Stimulated activated CD4-positive, alpha-beta T cell treated with anti-CD3 and anti-CD28 coated beads, Interleukin-15, amount 100 ng/mL, for 24 hours (primary cell): ENCODE data around the gene RAG2.

Experiments used
- DNase-seq: peaks from one replicate; pipeline ENCODE4 v3.0.0-alpha.2; 2020

The RAG2 gene

DNA sequence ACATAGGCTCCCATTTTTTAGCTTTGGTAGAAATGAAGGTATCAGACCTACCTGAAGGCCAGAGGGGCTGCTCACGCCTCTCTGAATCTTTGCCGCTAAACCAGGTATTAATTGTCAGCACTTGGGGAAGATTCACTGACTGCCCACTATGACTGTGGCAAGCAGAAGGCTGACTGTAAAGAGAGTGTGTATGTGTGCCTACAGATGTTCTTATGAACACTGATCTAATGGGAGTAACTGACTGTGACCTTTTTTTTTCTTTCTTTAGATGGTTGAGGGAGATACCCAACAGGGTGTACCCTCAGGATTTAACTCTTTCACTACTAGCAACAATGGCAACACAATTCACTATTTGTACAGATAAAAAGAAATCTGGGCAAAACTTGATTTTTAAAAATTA is at the start of gene RAG2:
Gene RAG2, minus strand, starts transcription at position 186 of the 400 bp plus-strand sequence. CDS start 4,068 bp downstream, outside the sequence.
- DNase-seq = no peak

DNA sequence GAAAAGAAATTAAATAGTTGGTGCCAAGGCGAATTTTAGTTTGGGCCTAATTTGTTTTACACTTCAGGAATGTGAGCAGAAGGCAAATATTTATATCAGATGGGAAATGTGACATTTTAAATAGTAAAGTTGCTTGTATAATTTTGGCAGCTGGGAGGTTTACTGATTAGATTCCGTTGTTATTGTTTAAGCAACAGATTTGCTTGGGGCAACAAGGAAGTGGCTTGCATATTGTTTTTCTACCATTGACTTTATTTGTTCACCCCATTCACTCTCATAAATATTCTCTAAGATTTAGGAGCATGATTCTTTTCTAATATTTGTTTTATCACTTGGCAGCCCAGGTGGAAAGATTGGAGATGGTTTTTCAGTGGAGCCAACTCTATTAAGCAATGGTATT is 40.5 kb upstream of the RAG2 start:
- DNase-seq = no peak

DNA sequence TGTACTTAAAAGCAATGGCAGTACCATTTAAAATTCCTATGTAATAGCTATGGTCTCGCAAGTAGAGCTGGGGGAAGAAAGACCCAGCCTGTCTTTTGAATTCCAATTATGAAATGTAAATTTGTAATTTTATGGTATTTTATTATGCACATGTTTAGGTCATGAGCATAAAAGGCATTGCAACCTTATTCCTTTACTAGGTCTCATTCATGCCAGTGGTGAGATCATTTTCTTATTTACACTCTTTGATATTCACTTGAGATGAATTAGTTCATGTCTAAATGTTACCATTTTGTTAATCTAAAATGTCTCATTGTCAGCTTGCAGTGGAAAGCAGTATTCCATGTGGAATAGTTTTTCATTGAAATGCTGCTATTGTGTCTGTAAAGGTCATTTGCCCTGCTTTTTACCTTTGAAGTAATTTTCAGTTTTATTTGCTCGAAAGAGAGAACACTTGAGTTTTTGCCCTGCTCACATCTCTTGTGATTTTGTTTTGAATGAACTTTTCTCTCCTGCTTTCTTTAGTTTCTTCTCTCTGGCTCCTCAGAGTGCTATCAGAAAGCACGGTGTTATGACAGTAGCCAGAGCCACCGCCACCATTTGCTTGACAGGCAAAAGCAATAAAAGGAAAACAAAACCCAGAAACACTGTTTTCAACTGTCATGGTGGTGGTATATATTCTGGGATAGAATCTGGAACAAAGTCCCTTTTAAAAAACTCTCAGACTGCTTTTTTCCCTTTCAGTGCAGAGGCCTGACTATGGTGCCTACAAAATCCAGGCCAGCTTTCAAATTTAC is 37.2 kb upstream of the RAG2 start:
- DNase-seq = no peak

DNA sequence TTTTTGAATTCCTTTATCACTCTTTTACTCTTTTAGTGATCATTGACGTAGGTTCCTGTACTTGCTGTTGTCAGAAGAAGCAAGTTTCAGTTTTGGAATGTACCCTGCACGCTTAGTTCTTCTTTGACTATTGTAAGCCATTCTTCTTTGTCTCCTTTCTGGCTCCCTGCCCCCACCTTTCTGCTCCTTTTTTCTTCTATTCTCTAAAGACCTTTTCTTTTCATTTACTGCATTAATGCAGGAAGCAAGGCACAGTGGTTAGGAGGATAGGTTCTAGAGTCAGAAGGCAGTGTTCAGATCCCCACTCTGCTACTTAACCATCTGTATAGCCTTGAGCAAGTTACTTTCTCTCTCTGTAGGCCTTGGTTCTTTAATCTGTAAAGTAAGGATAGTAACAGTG is 33.7 kb upstream of the RAG2 start:
- no peak for DNase-seq

DNA sequence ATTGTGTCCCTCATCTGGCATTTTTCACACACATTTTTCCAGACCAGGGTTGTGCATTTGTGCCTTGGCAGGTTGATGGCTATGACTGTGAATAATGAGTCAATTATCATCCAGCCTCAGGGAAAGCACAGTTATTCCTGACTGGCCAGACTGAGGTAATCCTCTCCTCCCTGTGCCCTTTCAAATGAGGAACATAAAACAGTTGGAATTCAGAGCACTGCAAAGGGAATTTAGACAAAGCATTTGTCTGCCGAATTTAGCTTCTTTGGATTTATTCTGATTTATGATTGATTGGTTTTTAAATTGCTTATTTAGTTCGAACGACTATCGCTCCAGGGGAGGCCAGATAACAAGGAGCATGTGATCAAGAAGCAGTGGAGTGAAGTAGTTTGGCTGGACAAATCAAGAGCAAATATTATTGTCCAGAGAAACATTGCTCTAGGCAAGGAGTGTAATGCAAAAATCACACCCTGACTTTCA is 30.8 kb upstream of the RAG2 start:
- no peak for DNase-seq

DNA sequence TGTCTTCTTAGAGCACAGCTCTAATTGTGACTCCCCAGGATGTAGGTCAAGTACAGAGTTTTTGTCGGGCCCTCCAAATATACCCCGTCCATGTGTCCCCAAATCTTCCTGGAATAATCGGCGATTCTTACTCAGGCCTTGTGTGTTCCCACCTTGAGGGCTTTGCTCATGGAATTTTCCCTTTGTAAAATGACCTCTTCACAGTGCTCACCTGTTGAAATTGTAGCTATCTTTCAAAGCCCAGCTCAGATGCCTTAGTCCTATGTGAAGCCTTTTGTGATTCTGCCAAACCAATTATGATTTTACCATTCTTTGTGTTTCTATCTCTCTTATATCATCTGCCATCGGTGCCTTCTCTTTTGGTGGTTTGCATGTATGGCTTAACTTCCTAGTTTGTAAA is 30.1 kb upstream of the RAG2 start:
- no peak for DNase-seq

DNA sequence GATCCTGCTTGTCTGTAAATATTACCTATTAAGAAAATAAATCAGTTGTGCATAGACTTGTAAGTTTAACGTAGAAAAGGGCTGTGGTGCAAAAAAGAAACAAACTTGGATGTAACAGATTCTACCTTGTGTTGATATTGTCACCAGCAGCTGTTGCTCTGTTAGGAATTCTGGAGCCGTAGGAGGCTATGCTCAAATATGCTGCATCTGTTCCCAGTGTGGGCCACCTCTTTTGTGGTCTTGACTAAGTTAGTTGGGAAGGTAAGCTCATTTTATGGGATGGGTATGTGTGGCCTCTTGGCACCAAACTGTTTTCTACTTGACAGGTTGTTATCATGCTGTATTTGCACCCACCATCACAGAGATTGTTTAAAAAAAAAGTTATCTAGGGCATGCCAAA is 29.4 kb upstream of the RAG2 start:
- DNase-seq = no peak

DNA sequence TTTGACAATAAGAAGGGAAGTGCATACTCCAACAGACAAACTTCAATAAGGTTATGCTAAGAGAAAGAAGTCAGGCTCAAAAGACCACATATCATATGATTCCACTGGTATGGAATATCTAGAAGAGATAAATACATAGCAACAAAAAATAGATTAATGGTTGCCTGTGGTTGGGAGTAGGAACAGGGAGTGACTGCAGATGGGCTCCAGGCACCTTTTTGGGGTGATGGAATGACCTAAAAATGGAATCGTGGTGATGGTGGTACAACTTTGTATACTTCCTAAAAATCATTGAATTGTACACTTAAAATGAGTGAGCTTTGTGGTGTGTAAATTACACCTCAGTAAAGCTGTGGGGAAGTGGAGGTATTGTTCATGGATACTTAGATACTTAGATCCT is 29.0 kb upstream of the RAG2 start:
- DNase-seq = no peak

DNA sequence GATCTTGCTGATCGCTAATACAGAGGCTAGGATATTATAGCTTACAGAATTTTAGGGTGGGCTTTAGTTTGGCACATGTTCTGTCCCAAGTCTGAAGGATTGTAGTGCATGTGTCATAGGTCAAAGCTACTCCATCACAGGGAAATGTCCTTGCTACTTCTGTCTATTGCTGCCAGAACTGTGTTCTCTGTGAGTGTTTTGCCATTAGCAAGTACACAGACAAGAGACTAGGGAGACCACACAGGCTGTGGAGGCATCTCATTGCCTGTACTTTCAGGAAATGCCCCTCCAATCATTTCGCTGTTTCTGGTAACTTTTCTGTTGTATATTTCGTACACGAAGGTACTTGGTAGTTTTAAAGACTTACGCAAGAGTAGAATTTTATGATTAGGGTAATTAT is 25.5 kb upstream of the RAG2 start:
- DNase-seq = no peak

DNA sequence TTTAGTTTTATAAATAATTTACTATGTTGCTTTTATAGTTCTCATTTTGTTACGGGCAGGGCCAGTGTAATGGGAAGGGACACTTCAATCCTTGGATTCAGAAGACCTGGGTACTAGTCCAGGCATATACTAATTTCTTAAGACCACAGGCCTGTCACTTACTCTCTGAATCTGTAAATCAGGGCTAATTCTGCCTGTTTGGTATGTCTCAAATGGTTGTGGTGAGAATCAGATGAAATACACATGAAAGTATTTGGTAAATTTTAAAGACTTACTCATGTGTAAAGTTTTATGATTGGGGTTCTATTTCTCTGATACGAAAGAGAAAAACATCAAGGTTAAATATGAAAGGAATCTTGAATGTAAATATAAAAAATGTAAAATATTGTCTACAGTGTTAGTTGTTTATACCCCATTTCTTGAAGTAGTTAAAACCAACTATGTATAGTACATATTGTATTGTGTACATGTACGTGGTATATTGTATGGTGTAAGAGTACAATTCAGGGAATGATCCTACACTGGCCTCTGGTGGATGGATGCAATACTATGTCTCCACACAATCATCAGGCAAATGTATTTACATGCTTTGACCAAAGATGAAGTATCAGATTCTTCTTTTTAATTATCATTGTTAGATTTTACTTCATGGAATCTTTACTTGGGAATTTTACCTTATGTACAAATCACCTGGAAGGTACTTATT is 24.5 kb upstream of the RAG2 start:
- no peak for DNase-seq

DNA sequence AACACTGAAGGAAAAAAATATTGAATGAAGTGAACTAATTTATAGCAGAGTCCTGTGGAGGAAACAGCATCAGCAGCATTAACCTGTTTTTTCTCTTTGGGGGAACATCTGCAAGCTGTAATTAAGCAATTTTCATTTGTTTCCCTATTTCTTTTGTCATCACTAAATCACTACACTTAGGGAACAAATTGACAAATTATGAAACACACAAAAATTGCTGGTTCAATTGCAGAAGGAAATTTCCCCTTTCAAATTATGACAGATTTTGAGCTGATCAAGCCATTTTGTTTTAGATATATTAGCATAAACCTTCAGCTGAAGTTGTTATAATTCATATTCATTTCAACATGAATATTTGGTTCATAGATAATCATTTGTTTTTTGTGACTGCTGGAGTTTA is 22.2 kb upstream of the RAG2 start:
- no peak for DNase-seq

DNA sequence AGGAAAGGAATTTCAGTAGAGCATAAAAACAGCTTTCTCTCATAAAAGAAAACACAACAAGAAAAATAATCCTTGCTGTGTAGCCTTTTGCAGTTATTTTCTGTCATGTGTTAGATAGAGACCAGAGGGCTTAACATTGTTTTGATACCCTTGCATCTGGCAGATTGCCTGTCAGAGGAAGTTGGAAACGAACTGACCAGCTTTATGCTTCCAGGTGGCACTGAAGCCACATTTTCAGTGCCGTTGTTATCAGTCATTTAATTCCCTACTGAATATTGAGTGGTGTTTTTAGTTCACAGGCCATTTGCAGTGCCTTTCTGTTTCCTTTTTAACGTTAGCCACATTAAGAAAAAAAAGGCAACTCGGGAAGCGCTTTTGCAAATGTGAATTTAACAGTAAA is 21.5 kb upstream of the RAG2 start:
- DNase-seq = no peak

DNA sequence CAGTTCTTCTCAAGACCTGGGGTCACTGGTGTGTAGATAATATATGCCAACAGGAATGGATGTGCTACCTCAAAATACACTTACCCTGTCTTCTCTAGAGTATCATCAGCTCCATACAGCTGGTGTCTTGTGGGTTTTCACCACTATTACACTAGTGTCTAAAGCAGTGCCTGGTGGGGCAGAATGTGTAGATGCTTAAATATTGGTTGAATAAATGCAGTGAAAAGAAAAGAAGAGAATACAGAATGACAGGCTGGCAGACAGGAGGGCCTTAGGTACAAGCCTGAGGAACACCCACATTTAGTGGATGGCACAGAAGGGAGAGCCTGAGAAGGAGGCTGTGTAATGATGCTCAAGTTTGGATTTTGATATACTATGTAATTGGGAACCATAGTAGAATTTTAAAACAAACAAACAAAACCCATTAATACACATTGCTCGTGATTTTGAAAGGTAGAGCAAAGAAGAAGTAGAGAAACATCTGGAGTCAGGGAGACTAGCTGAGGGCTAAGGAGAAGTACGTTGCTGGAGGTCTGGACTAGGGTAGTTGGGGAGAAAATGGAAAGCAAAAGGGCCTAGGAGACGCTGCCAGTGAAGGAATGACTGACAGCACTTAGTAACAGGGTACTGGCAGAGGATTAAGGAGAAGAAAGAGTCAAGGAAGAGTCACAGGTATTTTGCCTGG is 20.5 kb upstream of the RAG2 start:
- DNase-seq = no peak

DNA sequence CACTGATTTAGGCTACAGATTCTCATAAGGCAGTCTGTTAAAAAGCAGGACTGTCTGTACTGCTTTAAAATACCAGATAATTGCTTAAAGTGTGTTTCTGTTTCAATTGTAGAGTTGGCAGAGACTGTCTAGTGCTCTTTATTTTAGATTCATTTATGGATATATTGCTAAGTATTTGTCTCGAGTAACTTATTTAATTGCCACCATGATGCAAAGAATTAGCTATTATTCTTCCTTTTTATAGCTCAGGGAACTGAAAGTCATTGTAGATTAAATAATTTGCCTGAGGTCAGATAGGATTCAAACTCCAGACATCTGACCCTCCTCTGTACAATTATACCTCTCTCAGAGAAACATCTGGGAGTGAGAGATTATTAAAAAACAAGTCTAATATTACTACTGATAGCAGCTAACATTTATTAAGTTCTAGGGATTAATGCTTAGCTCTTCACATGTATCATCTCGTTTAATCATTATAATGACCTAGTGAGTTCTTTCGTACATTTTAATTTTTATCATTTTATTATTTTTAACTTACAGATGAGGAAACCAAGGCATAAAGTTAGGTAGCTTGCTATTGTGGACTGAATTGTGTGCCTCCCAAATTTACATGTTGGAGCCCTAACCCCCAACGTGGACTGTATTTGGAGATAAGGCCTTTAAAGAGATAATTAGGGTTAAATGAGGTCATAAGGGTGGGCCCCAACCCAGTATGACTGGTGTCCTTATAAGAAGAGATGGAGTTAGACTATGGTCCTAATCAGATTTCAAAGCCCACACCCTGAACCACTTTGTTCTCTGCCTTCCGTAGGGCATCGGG is 19.7 kb upstream of the RAG2 start:
- DNase-seq = no peak

DNA sequence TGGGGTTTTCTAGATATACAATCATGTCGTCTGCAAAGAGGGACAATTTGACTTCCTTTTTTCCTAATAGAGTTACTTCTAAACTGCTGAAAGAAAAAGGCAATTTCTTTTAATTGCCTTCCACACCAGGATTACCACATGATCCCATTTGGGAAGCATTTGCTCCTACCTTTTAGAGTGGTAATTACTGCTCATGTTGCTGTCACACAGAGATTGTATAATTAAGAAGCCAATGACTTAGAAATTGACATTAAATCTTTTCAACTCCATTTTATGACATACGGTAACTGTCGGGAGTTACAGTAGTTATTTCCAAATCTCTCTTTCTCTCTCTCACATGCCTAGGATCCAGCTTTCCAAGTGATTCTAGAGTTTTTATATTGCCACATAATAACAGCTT is 17.8 kb upstream of the RAG2 start:
- no peak for DNase-seq

DNA sequence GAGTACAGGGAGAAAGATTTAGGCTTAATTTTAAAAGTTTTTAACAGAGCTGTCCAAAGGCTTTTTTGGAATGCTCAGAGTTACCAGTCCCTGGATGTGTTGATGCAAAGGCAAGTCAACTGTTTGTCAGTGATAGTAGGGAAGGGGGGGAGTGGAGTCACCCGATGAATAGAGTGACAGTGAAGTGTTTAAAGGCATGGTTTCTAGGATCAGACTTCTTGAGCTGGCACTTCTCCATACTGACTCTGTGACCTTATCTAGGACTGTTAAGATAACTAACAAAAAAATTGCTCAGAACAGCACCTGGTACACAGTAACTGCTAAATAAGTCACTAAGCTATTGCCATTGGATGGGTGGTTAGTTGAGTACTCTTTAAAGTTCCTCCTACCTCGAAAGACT is 11.3 kb upstream of the RAG2 start:
- no peak for DNase-seq

DNA sequence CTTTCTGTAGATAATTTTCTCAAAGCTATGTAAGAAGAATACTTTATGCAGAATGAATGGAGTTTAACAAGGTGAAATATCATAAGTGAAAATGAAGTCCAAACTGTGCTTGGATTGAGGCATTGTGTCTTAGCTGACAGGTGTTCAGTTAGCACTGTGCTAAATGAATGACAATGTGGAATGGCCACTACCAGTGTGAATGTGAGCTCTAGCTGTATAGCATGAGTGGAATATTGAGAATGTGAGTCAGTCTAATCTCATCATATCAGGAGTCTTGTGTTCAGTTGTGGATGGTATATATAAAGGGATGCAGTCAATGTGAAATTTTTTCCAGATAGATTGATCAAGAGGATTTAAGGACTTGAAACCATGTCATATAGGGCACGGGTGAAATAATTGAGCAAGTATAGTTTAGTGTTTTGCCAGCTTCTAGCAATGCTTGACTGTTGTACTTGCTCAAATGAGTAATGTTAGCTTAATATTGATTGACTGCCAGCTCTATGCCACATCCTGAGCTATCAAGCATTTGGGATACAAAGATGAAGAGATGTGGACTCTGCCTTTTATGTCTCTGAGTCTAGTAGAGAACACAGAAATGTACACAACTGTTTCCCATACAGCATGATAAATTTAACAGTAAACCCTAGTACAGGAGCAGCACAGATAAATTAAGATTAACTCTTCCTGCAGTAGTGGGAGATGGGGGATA is 10.6 kb upstream of the RAG2 start:
- DNase-seq = no peak

DNA sequence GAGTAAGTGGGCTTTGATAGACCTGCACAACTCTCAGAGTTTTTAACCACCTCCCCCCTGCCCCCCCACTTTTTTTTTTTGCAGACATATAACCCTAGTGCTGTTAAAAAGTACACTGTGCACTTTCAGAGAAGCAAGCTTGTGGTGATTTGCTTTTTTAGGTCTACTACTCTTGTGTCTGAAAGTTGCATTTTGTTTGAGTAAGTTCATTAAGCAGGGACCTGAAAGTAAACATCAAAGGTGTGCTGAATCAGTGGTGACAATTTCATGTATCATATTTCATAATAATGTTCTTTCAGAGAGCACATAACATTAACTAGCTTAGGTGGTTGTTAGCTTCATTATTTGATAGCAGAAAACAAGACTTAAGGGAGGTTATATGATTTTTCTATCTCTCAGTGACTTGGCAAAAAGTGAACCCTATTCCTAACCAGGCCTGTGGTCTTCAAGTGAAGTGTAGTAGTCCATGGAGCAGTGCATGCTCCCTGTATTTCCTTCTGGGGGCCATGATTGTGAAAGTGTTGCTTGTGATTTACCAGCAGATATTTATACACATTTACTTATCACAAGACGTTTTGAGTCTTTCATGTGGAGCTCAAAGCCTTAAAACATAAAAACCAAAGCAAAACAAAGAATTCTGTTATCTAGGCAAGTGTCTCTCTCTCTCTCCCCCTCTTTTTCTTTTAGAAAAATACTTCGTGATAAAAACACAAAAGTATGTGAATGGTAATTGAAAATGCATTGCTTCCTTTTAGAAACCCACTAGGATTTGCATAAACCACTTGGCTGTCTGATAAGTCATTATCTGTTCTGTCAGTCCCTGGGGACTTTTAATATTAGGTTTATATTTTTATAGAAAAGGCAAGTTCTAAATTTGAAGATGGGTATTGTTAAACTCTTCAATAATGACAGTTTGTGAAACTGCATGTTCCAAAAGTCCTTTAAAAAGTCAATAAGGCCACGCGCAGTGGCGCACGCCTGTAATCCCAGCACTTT is 7.5 kb upstream of the RAG2 start:
- no peak for DNase-seq

DNA sequence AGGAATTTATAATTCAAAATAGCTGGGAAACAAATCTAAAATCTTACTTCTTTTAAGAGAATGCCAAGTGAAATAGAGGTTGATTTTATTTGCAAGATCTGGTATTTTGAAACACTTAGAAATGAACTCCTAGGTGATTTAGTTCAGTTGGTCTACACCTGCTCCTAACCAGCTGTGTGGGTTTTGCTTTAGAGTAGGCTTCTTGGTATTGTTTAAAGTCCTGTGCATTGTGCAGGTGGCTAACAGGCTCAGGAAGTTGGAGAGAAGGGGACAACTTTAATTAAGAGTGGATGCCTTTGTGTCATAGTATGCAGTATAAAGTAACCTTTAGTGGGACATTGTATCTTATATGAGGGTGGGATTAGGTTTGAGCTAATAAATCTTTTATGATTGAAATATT is 4.1 kb upstream of the RAG2 start:
- DNase-seq = no peak

DNA sequence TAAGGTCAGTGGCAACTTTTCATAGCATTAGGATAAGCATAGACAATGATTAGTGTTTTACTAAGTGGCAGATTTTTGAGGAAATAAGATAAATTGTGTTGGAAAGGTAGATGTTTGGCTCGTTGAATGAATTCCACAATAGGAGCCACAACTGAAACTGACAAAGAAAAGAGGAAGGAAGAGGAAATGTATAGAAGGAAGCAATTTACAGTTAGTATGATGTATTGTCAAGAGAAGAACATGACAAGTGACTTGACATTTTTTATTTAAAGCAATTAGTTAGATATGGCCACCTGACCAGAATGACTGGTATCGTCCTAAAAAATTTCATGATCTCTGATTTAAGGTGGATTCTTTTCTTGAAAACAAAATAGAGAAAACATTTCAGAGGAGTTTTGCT is 3.1 kb upstream of the RAG2 start:
- DNase-seq = no peak

DNA sequence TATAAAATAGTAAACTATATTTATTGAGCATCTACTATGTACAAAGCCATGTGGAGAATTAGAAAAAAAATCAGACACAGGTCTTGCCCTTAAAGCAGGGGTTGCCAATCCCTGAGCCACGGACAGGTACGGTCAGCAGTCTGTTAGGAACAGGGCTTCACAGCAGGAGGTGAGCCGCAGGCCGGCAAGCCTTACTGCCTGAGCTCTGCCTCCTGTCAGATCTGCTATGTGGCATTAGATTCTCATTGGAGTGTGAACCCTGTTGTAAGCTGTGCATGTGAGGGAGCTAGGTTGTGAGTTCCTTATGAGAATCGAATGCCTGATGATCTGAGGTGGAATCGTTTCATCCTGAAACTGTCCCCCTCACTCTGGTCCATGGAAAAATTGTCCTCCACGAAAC is 2.1 kb upstream of the RAG2 start:
- DNase-seq = no peak
